OCI-LY3 (cell line): ENCODE measurements around the gene GNA12.
A peak's percentile ranks its signal among the peaks of the same experiment; 100 is the strongest.

ENCODE experiments used
- H2AFZ ChIP-seq: fragments of 200-600, 300-600 bp; shearing (Covaris generic); 2 replicates; pipeline ENCODE4 v1.6.0; 2014; ENCODE audit warnings: antibody characterized with exemption, low read depth, low read length
- H3K27ac ChIP-seq: fragments of 200-600, 300-600 bp; sonication (generic); 2 replicates; pipeline ENCODE4 v1.5.1; 2014; ENCODE audit warnings: mild to moderate bottlenecking, low read length, moderate library complexity, mixed read lengths
- H3K27me3 ChIP-seq: fragments of 200-600, 300-600 bp; sonication (generic); 2 replicates; pipeline ENCODE4 v1.6.1; 2014; ENCODE audit warnings: low read depth, low read length, mixed read lengths
- H3K36me3 ChIP-seq: fragments of 200-600, 300-600 bp; sonication (generic); replicated peaks from 2 replicates; pipeline ENCODE3; 2014; ENCODE audit warnings: low read depth, low read length, mixed read lengths
- H3K4me1 ChIP-seq: fragments of 300-600, 200-600 bp; sonication (generic); 2 replicates; pipeline ENCODE4 v1.6.1; 2014; ENCODE audit warnings: low read length, mixed read lengths
- H3K4me2 ChIP-seq: fragments of 200-600, 300-600 bp; sonication (generic); 2 replicates; pipeline ENCODE4 v1.6.1; 2014; ENCODE audit warnings: low read length, mixed read lengths
- H3K4me3 ChIP-seq: fragments of 300-600, 200-600 bp; sonication (generic); 2 replicates; pipeline ENCODE4 v1.5.1; 2014; ENCODE audit warnings: antibody characterized with exemption, mild to moderate bottlenecking, low read length, moderate library complexity
- H3K79me2 ChIP-seq: fragments of 300-600, 200-600 bp; shearing (Covaris generic); 2 replicates; pipeline ENCODE4 v1.6.1; 2014; ENCODE audit warnings: mild to moderate bottlenecking, low read length, mixed read lengths
- H3K9ac ChIP-seq: fragments of 300-600, 200-600 bp; shearing (Covaris generic); 2 replicates; pipeline ENCODE4 v1.6.0; 2014; ENCODE audit warnings: mild to moderate bottlenecking, low read length, moderate library complexity
- H3K9me3 ChIP-seq: fragments of 200-600, 300-600 bp; shearing (Covaris generic); 2 replicates; pipeline ENCODE4 v1.6.1; 2014; ENCODE audit warnings: low read length, mixed read lengths; ENCODE audit not compliant: insufficient read depth
- H4K20me1 ChIP-seq: fragments of 200-600, 300-600 bp; sonication (generic); 2 replicates; pipeline ENCODE4 v1.6.1; 2016; ENCODE audit warnings: low read length, mixed read lengths; ENCODE audit not compliant: insufficient read depth
- CTCF ChIP-seq: fragments of 200-600, 300-600 bp; sonication (generic); IDR thresholded peaks from 2 replicates; pipeline ENCODE4 v1.5.1; 2014; ENCODE audit warnings: antibody characterized with exemption, low read length, low read depth
- EZH2phosphoT487 ChIP-seq: fragments of 200-600 bp; shearing (Covaris generic); IDR thresholded peaks from 2 replicates; pipeline ENCODE4 v1.6.1; 2018; ENCODE audit warnings: antibody characterized with exemption, mixed run types, low read depth

The GNA12 gene

GRCh38 chr7:2838451-2838850 is 5.7 kb downstream of the GNA12 start:
- Histone ChIP-seq H3K27me3 (no peaks in the 10 kb centered on the region), H3K9me3 (no peaks in the 10 kb centered on the region), H3K79me2 (peaks cover 8% of the 10 kb centered on the region), H3K27ac (no peak overlapping the region), H3K36me3 (no peaks in the 10 kb centered on the region), H3K4me3 (no peak overlapping the region), H3K4me1 (peaks cover 5% of the 10 kb centered on the region; the same call in 1 of the 2 replicates), H2AFZ (no peak overlapping the region), H3K9ac (no peak overlapping the region), H4K20me1 (no peaks in the 10 kb centered on the region), H3K4me2 (no peak overlapping the region)
- TF ChIP-seq CTCF (no peak), EZH2phosphoT487 (no peak)

GRCh38 chr7:2837496-2837895 is 6.6 kb downstream of the GNA12 start:
- Histone ChIP-seq H3K27me3 (no peaks in the 10 kb centered on the region), H3K4me3 (no peak overlapping the region), H2AFZ (no peak overlapping the region), H3K9me3 (no peaks in the 10 kb centered on the region), H3K79me2 (peaks cover 6% of the 10 kb centered on the region; the same call in 1 of the 2 replicates), H3K4me2 (0 out of 2 replicates have a peak overlapping the region, but pooled peaks have one; percentile 10), H3K27ac (no peak overlapping the region), H3K36me3 (no peaks in the 10 kb centered on the region), H3K9ac (no peak overlapping the region), H3K4me1 (no peaks in the 10 kb centered on the region), H4K20me1 (no peaks in the 10 kb centered on the region)
- TF ChIP-seq CTCF = no peak
- TF ChIP-seq EZH2phosphoT487 = no peak

- Histone ChIP-seq H4K20me1 (no peaks in the 10 kb centered on the region), H3K9ac (no peak overlapping the region), H3K79me2 (peaks cover 8% of the 10 kb centered on the region; the same call in 1 of the 2 replicates), H3K4me2 (no peak overlapping the region), H3K9me3 (no peaks in the 10 kb centered on the region), H3K27ac (no peak overlapping the region), H3K4me1 (no peaks in the 10 kb centered on the region), H3K36me3 (no peaks in the 10 kb centered on the region), H3K27me3 (no peaks in the 10 kb centered on the region), H3K4me3 (no peak overlapping the region), H2AFZ (no peak overlapping the region)
- TF ChIP-seq EZH2phosphoT487 (no peak), CTCF (no peak)
These were observed 9.2 kb downstream of the GNA12 start for GRCh38 chr7:2834748-2835441.

- no peaks in the 10 kb centered on the region for H4K20me1 ChIP-seq
- no peak overlapping the region for H3K4me2 ChIP-seq
- H3K4me3 ChIP-seq = no peak overlapping the region
- no peak overlapping the region for H3K9ac ChIP-seq
- H3K36me3 ChIP-seq = no peaks in the 10 kb centered on the region
- no peak overlapping the region for H2AFZ ChIP-seq
- no peak overlapping the region for H3K27ac ChIP-seq
- H3K79me2 ChIP-seq = peaks cover 8% of the 10 kb centered on the region; the same call in 1 of the 2 replicates
- no peaks in the 10 kb centered on the region for H3K27me3 ChIP-seq
- TF ChIP-seq CTCF = no peak
- TF ChIP-seq EZH2phosphoT487 = no peak
- H3K4me1 ChIP-seq = no peaks in the 10 kb centered on the region
- H3K9me3 ChIP-seq = no peaks in the 10 kb centered on the region
These were observed 10.8 kb downstream of the GNA12 start for GRCh38 chr7:2833083-2833910.
